ENCODE results near the gene SYTL1.
A peak's percentile ranks its signal among the peaks of the same experiment; 100 is the strongest.

SYTL1 gene

GRCh38 chr1:27388337-27389005 lies 46.6 kb downstream of the SYTL1 start:
- DNase-seq, result peak; percentile 62 to 69

- DNase-seq, result no peak
These were observed 49.8 kb downstream of the SYTL1 start for GRCh38 chr1:27391511-27392095.

GRCh38 chr1:27392096-27392777 lies 50.4 kb downstream of the SYTL1 start, which contains the start of gene GPR3:
GPR3 (plus strand) TSS chr1:27392622; CDS start chr1:27393799, 1,177 bp downstream.
- peak; percentile 69 to 84 for DNase-seq

- no peak for DNase-seq
These were observed 51.2 kb downstream of the SYTL1 start for GRCh38 chr1:27392778-27393635.

GRCh38 chr1:27393641-27394281 lies 51.9 kb downstream of the SYTL1 start:
- no peak for DNase-seq

GRCh38 chr1:27394282-27394658 lies 52.4 kb downstream of the SYTL1 start:
- no peak for DNase-seq

GRCh38 chr1:27394925-27395324 lies 53.1 kb downstream of the SYTL1 start:
- DNase-seq, result no peak

GRCh38 chr1:27395441-27396195 lies 53.8 kb downstream of the SYTL1 start:
- DNase-seq, result peak; percentile 38 to 46

- no peak for DNase-seq
These were observed 55.3 kb downstream of the SYTL1 start for GRCh38 chr1:27397110-27397509.

- DNase-seq, result no peak
These were observed 55.9 kb downstream of the SYTL1 start for GRCh38 chr1:27397749-27398148.

- DNase-seq, result no peak
These were observed 56.8 kb downstream of the SYTL1 start for GRCh38 chr1:27398405-27399149.

GRCh38 chr1:27399251-27400025 lies 57.6 kb downstream of the SYTL1 start:
- no peak for DNase-seq

- no peak for DNase-seq
These were observed 58.5 kb downstream of the SYTL1 start for GRCh38 chr1:27400082-27400962.

- no peak for DNase-seq
These were observed 59.1 kb downstream of the SYTL1 start for GRCh38 chr1:27400963-27401341.

GRCh38 chr1:27402349-27402754 lies 60.5 kb downstream of the SYTL1 start:
- no peak for DNase-seq

GRCh38 chr1:27403065-27403726 lies 61.4 kb downstream of the SYTL1 start:
- no peak for DNase-seq
